ENCODE measurements around the gene KRT37. TPM values are rescaled to one million over a fixed set of nuclear protein-coding genes. Genes with fewer than 3 reads are reported as not detected.

KRT37 gene
- total RNA-seq, 2 donors from 2014 or later, result not detected

- H3K4me3 Mint-ChIP-seq, result no peak overlapping the region
- Histone ChIP-seq H3K9me3 (ENCODE audit: control insufficient read depth, low read length) (no peaks in the 10 kb centered on the region), H3K4me3 (ENCODE audit: low read length) (no peak overlapping the region), H3K27me3 (ENCODE audit: control insufficient read depth, insufficient read depth, low read length, poor library complexity, severe bottlenecking) (no peaks in the 10 kb centered on the region), H3K9ac (ENCODE audit: extremely low read depth, low read length, poor library complexity, severe bottlenecking) (no peak overlapping the region), H3K36me3 (ENCODE audit: control insufficient read depth, insufficient read depth, low read length) (no peaks in the 10 kb centered on the region), H3K4me1 (ENCODE audit: control insufficient read depth, insufficient read depth, low read length) (no peaks in the 10 kb centered on the region), H3K27ac (ENCODE audit: low read depth, low read length) (no peak overlapping the region)
- TF ChIP-seq, protein P1, sequence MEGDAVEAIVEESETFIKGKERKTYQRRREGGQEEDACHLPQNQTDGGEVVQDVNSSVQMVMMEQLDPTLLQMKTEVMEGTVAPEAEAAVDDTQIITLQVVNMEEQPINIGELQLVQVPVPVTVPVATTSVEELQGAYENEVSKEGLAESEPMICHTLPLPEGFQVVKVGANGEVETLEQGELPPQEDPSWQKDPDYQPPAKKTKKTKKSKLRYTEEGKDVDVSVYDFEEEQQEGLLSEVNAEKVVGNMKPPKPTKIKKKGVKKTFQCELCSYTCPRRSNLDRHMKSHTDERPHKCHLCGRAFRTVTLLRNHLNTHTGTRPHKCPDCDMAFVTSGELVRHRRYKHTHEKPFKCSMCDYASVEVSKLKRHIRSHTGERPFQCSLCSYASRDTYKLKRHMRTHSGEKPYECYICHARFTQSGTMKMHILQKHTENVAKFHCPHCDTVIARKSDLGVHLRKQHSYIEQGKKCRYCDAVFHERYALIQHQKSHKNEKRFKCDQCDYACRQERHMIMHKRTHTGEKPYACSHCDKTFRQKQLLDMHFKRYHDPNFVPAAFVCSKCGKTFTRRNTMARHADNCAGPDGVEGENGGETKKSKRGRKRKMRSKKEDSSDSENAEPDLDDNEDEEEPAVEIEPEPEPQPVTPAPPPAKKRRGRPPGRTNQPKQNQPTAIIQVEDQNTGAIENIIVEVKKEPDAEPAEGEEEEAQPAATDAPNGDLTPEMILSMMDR (conservative IDR thresholded peaks at IDR 0.05), result no peak
- H3K27ac Mint-ChIP-seq, result no peak overlapping the region
- H3K4me1 Mint-ChIP-seq, result peaks cover 5% of the 10 kb centered on the region
- H3K27me3 Mint-ChIP-seq (ENCODE audit: insufficient read depth), result peaks cover 1% of the 10 kb centered on the region
- no peaks in the 10 kb centered on the region for H3K9me3 Mint-ChIP-seq
- H3K36me3 Mint-ChIP-seq (ENCODE audit: low read depth), result no peaks in the 10 kb centered on the region
- WGBS, 2 experiments (ENCODE audit: insufficient coverage in 1 of 2, insufficient read length in 1 of 2), result 96 to 100% methylated on average over 1 to 2 of the region's 2 CpGs
- DNase-seq, result no peak
These were observed 10.4 kb downstream of the KRT37 start for GRCh38 chr17:41413982-41414381.

GRCh38 chr17:41413353-41413957, 10.9 kb downstream of the KRT37 start:
- H3K4me3 Mint-ChIP-seq, result no peak overlapping the region

GRCh38 chr17:41411072-41411840, 13.1 kb downstream of the KRT37 start:
- Histone ChIP-seq H3K36me3 (ENCODE audit: control insufficient read depth, insufficient read depth, low read length) (no peaks in the 10 kb centered on the region), H3K9ac (ENCODE audit: extremely low read depth, low read length, poor library complexity, severe bottlenecking) (no peak overlapping the region), H3K4me3 (ENCODE audit: low read length) (no peak overlapping the region), H3K9me3 (ENCODE audit: control insufficient read depth, low read length) (no peaks in the 10 kb centered on the region), H3K27ac (ENCODE audit: low read depth, low read length) (no peak overlapping the region), H3K4me1 (ENCODE audit: control insufficient read depth, insufficient read depth, low read length) (no peaks in the 10 kb centered on the region), H3K27me3 (ENCODE audit: control insufficient read depth, insufficient read depth, low read length, poor library complexity, severe bottlenecking) (no peaks in the 10 kb centered on the region)
- DNase-seq, result no peak
- WGBS, 2 experiments (ENCODE audit: insufficient coverage in 1 of 2, insufficient read length in 1 of 2), result 95 to 97% methylated on average over 17 to 20 of the region's 20 CpGs
- TF ChIP-seq, protein P1 (conservative IDR thresholded peaks at IDR 0.05), result no peak
- Mint-ChIP-seq H3K27ac (no peak overlapping the region), H3K4me3 (no peak overlapping the region), H3K9me3 (no peaks in the 10 kb centered on the region), H3K36me3 (ENCODE audit: low read depth) (no peaks in the 10 kb centered on the region), H3K27me3 (ENCODE audit: insufficient read depth) (no peaks in the 10 kb centered on the region), H3K4me1 (peaks cover 5% of the 10 kb centered on the region)

More at GRCh38 chr17:41413353-41413957, 10.9 kb downstream of the KRT37 start:
- peak; percentile 67 for DNase-seq
- Histone ChIP-seq H3K4me3 (ENCODE audit: low read length) (no peak overlapping the region), H3K27me3 (ENCODE audit: control insufficient read depth, insufficient read depth, low read length, poor library complexity, severe bottlenecking) (no peaks in the 10 kb centered on the region), H3K9ac (ENCODE audit: extremely low read depth, low read length, poor library complexity, severe bottlenecking) (no peak overlapping the region), H3K4me1 (ENCODE audit: control insufficient read depth, insufficient read depth, low read length) (no peaks in the 10 kb centered on the region), H3K9me3 (ENCODE audit: control insufficient read depth, low read length) (no peaks in the 10 kb centered on the region), H3K27ac (ENCODE audit: low read depth, low read length) (no peak overlapping the region), H3K36me3 (ENCODE audit: control insufficient read depth, insufficient read depth, low read length) (no peaks in the 10 kb centered on the region)
- Mint-ChIP-seq H3K27me3 (ENCODE audit: insufficient read depth) (peaks cover under 1% of the 10 kb centered on the region), H3K9me3 (no peaks in the 10 kb centered on the region), H3K4me1 (peaks cover 5% of the 10 kb centered on the region), H3K27ac (no peak overlapping the region), H3K36me3 (ENCODE audit: low read depth) (no peaks in the 10 kb centered on the region)
- 35 to 63% methylated on average over 4 to 5 of the region's 5 CpGs for WGBS, 2 experiments (ENCODE audit: insufficient coverage in 1 of 2, insufficient read length in 1 of 2)
- TF ChIP-seq, protein P1 (conservative IDR thresholded peaks at IDR 0.05), result no peak

All from endodermal cell (in vitro differentiated cells).